Fibroblast of gingiva (primary cell): ENCODE results near the gene ATP1A4.
"Not testable (repeated sequence)": the region's sequence is repeated elsewhere in the genome, so short reads cannot be mapped to it uniquely, and the experiment has no call there.

Experiments used
- DNase-seq: peaks from one replicate; pipeline ENCODE4 v3.0.0-alpha.2; 2011; ENCODE audit warnings: low read depth

ATP1A4 gene

GRCh38 chr1:160151303-160151702 lies at the start of gene ATP1A4:
ATP1A4 (plus strand) TSS chr1:160151603; CDS start chr1:160152041, 438 bp downstream.
- no peak for DNase-seq

- no peak for DNase-seq
Measured at GRCh38 chr1:160101717-160102522, 49.5 kb upstream of the ATP1A4 start.

DNA sequence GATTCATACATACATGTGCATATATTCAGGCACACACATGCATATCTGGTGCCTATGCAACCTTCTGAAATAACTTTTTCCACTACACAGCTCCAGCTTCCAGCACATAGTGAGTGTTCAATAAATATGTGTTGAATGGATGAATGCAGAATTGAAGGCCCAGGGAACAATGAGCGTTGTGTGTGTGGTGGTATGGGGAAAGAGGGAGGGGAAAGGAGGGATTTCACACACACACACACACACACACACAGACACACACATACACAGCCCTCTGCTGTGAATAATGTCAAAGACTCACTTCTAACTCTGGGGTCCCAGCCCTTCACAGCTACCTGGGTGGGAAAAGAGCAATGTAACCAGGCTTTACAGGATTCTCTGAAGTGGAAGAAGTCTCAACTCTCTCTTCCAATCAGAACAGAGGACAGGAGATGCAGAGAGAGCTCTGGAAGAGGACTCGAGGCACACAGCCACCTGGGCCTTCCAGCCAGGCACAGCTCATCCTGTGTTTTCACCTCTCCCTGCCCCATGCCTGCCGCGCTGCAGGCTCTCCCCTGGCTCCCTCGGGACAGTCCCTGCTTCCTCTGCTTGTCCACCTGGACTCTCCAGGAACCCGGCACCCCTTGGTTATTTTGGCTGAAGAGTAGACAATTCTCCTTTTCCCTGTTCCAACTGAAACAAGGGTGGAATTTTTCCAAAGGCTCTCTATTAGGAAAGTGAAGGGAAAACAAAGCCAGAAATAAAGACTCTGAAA lies 47.6 kb upstream of the ATP1A4 start:
- DNase-seq = no peak

DNA sequence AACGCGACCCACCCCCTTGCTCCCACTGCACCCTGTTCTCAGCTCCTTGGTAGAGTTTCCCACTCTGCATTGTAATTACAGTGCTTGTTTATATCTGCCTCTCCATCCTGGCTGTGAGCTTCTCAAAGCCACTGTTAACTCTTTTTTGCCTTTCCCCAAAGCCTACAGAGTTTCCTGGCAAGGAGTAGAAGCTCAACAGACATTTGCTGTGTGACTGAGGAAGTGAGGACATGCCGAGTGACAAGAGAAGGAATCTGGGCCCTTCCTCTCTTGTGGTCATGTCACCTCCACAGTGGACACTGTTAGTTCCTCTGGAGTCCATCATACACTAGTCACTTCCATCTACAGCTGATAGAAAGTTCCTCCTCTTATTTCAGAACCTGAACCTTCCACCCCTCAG lies 46.9 kb upstream of the ATP1A4 start:
- no peak for DNase-seq

- DNase-seq = no peak
Measured at GRCh38 chr1:160105155-160105554, 46.2 kb upstream of the ATP1A4 start.

GRCh38 chr1:160107512-160107911 lies 43.9 kb upstream of the ATP1A4 start:
- DNase-seq = no peak

DNA sequence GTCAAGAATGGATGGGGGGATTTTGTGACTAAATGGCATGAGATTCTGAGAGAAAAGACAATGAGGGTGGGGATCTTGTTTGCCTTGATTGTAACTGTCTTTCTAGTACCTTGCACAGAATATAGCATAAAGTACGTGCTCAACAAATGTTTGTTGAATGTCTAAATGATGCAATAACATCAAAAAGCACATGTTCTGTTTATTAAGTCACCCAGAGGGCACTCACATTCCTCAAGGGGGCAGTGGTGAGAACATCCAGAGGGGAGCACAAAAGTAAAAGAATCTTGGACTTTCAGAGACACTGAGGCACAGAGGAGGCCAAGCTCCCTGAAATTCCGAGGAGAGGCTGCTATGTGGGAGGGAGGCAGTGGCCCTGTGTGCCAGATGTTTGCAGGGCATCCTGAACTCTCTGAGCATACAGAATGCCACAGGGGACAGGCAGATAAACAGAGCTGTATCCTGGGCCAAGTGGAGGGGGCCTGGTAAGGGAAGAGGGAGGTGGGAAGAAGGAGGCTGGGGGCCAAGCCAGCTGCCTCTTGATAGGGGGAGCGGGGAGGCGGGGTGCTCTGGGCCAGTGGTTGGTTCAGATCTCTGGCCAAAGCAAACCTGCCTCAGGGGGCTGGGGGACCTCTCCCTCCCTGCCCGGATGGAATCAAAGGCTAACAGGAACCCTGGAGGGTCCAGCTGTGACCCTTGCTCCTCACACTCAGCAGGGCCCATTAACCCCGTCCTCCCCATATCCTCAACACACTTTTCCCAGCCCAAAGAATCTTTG lies 42.3 kb upstream of the ATP1A4 start:
- peak; percentile 45 for DNase-seq

- DNase-seq = no peak
Measured at GRCh38 chr1:160109686-160110085, 41.7 kb upstream of the ATP1A4 start.

GRCh38 chr1:160111462-160111861 lies 39.9 kb upstream of the ATP1A4 start:
- not testable (repeated sequence) for DNase-seq

DNA sequence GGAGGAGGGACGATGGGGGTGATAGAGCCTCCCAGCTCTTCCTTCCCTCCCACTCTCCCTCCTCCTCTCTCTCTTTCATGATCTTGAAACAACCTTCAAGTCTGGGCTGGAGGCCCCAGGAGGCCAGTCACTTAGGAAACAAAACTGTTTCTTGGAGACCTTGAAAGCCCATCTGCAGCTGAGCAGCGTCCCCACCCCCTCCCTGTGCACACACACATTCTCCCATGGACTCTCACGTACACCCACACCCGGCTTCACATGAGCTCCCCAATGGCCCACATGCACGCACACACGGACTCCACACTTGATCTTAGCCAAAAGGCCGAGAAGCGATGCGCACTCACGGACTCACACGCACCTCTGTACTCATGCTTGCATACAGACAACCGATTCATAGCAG lies 39.0 kb upstream of the ATP1A4 start:
- DNase-seq = no peak

DNA sequence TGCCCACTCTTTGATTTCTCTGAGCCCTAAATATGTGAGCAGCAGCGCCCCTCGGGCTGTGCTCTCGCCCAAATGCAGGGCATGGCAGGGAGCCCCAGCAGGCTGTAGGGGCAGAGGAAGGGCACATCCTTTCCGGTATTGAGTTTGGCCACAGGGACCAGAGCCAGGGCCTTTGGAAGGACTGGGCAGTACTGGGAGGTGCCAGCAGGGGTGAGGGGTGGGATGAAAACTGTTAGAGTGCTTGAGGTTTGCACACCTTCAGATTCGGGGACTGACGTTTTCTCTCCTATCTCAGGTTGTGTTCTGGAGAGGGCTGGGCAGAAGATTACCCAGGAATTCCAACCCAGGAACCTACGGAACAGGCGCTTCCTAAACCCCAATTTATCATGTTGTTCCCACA lies 38.0 kb upstream of the ATP1A4 start:
- DNase-seq = no peak

DNA sequence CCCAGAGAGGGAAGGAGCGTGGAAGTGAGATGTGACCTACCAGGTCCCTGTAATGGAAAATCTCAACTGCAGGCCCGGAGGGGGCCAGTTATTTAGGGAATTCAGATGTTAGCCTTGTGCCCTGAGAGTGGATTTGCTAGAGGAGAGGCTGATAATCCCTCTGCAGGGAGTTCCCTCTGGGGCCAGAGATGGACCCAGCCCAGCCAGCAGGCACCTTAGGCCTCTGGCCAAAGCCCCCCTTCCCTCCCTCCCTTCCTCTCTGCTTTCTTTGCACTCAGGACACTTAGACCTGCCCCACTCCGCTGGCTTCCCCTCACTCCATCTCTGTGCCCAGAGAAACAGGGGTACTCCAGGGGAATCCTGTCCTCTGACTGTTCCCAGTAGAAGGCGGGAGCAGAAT lies 37.3 kb upstream of the ATP1A4 start:
- DNase-seq = no peak

GRCh38 chr1:160115545-160116282 lies 35.7 kb upstream of the ATP1A4 start, which contains the start of gene ATP1A2:
ATP1A2 (plus strand) TSS chr1:160115759; CDS start chr1:160115862, 103 bp downstream.
- no peak for DNase-seq

GRCh38 chr1:160116283-160117147 lies 34.9 kb upstream of the ATP1A4 start:
- DNase-seq = peak; percentile 40

DNA sequence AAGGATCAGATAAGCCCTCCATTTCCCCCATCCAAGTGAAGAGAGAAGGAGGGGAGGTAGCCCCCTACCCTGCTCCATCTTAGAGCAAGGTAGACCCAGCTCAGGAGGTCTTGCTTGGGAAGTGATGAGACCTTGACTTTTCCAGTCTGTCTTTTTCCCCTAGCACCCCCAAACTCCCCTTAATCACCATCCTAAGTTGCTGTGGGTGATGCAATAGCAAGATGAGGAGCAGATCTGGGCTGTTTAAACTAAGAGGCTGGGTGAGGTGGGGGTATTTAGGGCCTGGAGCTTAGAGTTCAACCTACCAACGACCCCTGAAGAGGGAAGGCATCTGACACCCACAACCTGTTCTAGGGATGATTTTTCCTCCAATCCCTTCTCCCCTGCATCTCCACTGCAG lies 34.1 kb upstream of the ATP1A4 start:
- no peak for DNase-seq

GRCh38 chr1:160117709-160118183 lies 33.7 kb upstream of the ATP1A4 start:
- peak; percentile 23 for DNase-seq

DNA sequence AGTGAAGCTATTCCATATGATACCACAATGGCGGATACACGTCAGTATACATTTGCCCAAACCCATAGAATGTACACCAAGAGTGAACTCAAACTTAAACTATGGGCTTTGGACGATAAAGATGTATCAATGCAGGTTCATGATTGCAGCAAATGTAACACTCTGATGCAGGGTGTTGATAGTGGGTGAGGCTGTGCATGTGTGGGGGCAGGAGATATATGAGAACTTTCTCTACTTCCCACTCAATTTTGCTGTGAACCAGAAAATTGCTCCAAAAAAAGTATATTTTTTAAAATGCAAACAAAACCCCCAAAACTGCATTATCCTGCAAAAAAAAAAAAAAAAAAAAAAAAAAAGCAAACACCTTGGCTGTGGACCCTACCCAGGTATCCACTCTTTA lies 32.5 kb upstream of the ATP1A4 start:
- DNase-seq = no peak

- DNase-seq = no peak
Measured at GRCh38 chr1:160120797-160121196, 30.6 kb upstream of the ATP1A4 start.

- DNase-seq = no peak
Measured at GRCh38 chr1:160121388-160121787, 30.0 kb upstream of the ATP1A4 start.

GRCh38 chr1:160122978-160123495 lies 28.4 kb upstream of the ATP1A4 start:
- no peak for DNase-seq
